Activated CD4-positive, alpha-beta T cell treated with anti-CD3 and anti-CD28 coated beads, Interleukin-2, Interleukin-6, amounts not matched to agents 100 ng/mL and 50 ng/mL, durations not matched to agents 16 hours and 8 hours (primary cell): Measurements from ENCODE around the gene TCP11.
A peak's percentile ranks its signal among the peaks of the same experiment; 100 is the strongest.

Experiments used
- DNase-seq: peaks from one replicate; pipeline ENCODE4 v3.0.0-alpha.2; 2020

TCP11 gene

DNA sequence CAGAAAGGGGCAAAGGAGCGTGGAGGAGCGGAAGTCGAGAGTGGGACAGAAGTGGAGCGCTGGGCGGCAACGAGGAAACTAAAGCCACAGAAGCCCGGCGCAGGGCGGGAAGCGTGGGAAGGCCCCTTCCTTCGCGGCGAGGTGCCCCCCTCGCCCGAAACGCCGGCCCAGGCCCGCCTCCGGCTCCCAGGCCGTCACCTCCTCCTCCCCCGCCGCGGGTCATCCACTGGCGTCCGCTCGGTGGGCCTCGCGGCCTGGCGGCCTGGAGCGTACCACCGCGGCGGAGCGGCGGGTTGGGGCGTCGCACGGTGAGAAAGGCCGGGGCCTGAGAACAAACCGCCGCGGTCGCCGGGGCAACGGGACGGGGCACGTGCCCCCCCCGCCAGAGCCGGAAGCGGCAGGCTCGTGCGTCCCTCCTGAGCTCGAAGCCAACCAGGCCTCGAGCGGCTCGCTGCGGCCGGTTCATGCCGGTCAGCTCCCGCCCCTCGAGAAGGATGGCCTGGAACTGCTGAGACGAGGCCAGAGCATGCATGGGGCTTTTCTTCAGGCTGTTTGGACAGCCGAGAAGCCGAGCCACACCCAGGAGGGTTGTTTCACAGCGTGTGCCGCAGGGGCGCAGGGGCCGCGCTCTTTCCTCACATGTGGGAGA is at the start of gene TCP11:
Gene TCP11, minus strand, starts transcription at position 333 of the 649 bp plus-strand sequence. CDS start 469 bp downstream, outside the sequence.
- peak; percentile 36 for DNase-seq

DNA sequence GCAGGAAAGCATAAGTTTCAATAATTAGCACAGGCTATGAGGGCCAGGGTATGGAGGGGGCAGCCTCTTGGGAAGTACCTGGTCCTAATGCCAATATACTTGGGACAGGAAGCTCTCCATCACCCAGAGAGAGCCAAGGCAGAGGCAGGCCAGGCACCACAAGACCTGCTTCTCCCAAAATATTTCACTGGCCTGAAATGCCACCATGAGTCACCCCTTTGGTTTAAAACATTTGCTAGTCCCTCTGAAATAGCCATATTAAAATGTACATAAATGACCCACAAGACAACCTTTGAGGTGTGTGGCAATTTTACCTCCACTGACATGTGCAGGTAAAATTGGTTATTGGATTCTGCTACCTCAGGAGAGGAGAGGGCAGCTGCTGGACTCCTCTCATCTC is 49.2 kb upstream of the TCP11 start:
- DNase-seq: no peak

DNA sequence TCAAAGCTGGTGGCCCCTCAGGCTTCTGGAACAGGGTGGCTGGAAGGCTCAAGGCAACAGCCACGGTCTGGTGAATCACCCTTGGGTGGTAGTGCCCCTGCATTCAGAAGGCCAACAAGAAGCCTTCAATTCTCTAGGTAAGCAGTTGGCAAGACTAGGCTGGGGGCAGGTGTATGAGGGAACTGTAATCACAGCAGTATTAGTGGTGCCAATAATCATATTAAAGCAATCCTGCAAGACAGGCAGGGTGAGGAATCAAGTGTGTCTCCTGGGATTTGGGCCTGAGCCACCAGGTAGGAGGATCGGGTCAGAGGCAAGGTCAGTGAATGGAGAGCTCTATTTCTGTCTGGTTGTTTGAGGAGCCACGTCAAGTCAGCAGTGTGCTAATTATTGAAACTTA is 47.7 kb upstream of the TCP11 start:
- DNase-seq: no peak

DNA sequence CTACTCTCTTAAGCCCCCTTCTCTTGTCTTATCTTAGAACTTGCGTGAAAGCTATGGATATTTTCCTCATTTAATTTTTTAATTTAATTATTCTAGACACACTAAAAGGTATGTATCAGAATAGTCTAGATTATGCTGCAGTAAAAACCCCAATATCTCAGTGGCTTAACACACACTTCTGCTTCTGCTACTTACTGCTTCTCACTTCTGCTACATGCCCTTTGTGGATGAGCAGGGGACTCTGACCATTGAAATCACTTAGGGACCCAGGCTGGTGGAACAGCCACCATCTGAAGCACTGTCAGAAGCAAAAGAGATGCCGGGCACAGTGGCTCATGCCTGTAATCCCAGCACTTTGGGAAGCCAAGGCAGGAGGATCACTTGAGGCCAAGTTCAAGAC is 45.4 kb upstream of the TCP11 start:
- DNase-seq: no peak

DNA sequence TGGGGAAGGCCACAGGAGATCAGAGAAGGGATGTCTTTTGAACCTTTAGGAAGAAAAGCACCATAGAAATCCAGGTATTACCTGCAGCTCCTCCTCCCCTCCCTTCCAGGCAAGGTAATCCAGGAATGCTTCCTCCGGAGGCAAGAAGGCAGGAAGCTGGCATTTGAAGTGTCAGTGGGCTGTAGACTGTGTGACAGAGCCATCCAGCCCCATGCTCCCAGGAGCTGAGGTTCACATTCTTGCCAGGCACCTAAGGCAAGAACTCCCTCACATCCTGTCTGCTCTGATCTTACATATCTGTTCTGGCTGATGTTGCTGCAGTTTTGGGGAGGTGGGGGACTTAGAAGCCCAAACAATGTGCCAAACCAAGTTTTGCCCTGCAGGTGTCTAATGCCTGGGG is 44.8 kb upstream of the TCP11 start:
- no peak for DNase-seq

DNA sequence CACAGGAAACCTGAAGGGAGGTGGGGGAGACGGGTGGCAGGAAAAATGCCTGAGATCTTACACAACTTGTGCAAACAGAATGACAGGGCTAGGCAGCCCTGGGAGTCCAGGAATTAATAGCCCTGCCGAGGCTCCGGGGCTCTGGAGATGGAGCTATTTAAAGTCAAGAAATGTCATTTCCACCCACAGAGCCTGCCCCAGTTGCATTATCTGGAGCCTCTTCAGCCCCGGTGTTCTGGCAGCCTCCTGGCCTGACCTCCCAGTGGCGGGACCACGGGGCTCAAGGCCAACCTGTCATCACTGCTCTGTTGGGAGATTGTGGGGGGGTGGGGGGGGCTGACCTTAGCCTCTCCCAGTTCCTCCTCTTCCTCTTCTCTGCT is 44.2 kb upstream of the TCP11 start:
- no peak for DNase-seq

DNA sequence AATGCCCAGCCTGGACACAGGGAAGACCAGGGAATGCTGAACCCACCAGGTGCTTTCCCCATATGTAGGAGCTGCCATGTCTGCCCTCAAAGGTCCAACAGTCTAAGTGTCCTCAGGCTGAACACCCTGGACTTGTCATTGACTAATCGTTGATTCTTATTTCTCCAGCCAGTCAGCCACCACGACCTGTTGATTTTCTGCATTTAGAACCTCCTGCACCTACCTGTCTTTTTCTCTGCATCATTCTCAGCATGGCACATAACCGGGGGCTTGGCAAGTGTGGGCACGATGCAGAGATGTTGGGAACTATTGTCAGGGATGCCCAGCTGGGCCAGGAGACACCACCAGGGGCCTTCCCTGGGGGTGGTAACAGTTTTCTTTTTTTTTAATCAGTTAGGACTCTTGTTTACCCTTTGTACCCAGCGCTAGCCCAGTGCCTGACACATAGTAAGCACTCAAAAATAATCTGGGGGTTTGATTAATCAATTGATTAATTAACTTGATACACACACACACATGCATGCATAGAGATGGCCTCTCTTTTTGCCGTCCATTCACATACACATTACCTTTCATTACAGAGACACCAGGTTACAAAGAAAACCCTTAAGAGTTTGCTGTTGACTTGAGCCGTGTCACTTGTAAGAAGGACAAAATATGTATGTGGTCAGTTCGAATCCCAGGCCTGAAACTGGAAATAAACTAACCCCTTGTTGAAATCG is 43.6 kb upstream of the TCP11 start:
- DNase-seq: no peak

DNA sequence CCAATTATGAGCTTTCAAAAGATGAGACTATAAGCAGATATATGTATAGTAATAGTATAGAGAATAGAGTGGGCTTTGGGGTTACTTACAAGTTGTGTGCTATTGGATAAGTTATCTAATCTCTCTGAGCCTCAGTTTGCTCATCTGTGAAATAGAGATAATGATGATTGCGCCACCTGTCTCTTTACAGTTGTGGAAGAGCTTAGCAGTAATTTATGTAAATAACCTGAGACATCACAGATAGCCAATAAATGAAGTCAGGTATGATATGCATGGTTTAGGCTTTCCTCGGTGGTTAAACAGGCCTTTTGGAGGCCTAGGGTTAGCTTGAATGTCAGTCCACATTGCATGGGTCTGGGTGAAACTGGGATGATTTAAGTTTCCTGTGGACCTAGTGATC is 42.8 kb upstream of the TCP11 start:
- no peak for DNase-seq

DNA sequence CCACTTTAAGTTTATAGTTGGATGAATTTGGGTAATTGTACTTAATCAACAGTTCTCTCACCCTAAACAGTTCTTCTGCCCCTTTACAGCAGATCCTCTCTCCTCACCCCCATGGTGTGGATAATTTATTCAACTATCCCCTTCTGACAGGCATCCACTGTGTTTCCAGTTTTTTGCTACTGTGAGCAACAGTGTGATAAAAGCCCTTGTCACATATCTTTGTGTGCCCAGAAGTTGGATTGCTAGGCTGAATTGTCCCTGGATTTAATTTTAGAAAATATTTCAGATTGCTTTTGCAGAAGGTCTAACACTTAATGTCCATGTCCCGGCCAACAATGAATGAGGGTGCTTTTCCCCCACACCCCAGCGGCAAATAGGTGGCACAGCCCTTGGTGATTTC is 42.1 kb upstream of the TCP11 start:
- DNase-seq: no peak

DNA sequence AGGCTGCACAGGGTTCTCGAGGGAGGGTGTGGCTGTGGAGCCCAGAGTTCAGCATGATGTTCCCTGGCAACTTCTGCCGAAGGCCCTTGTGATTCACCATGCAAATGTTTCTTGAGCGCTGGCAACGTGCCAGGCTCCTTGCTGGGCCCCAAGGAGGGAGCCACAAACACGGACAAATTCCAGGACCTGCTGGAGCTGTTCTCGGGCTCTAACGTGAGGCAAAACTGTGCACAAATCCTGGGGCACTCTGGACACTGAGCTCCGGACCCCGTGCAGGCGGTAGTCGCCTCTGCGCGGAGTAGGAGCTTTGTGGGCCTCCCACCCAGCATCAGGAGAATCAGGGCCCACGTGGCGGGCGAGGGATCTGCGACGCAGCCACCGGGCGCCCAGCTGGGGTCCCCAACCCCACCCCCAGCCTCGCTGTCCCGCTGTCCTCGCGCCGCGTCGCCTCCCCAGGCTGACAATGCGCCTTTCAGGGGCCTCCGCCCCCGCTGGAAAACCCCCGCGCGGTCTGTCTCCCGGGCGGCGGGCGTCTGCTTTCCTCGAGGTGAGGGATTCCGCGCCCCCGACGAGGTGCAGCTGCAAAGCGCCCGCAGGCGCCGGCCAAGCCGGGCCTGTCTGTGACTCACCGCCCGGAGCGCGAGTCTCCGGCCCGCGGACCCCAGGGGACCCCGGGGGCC is 40.9 kb upstream of the TCP11 start:
- no peak for DNase-seq

DNA sequence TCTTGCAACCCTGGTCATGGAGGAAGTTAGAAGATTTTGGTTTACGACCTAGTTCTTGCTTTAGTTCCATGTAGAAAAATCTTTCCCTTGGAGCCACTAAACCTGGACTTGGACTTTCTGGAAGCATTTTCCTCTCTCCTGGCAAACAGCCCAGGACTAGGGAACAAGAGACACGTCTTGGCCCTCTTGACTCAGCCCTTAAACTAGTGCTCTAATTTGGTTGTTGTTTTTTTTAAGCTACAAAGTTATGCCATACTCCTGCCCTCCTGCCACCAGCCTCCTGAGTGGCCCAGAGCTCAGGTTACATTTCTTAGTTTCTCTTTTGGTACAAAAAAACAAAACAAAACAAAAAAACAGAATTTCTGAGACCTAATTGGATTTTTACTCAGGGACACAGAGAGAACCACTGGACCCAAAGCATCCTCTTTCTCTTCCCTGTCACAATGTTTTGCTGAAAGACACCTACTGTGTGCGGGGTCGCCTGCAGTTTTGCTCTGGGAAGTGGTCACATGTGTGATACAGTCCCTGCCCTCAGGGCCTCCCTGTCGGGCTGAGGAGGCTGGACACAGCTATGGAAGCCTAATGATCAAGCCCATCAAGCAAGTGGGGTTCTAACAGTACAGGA is 40.3 kb upstream of the TCP11 start:
- DNase-seq: no peak

DNA sequence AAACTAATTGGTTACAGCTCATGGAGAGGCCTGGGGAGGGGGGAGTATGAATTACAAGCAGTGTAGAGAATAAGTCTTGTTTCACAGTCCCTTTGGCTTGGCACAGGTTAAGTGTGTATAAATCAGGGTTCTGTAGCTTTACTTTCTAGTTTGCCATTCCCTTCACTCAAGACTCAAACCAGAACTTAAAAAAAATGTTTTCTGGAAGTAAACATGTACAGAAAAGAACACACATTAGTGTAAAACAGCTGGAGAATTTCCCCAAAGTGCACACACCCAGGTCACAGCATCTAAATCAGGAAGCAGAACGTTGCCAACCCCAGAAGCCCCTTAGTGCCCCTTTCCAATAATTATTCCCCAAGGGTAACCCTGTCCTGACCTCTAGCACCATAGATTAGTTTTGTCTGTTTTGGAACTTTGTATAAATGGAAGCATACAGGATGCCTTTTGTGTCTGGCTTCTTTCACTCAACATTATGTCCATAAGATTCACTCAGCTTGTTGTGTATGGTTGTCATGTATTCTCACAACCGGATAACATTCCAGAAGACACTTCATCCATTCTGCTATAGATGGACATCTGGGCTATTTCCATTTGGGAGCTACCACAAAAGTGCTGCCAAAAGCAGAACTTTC is 38.9 kb upstream of the TCP11 start:
- no peak for DNase-seq

DNA sequence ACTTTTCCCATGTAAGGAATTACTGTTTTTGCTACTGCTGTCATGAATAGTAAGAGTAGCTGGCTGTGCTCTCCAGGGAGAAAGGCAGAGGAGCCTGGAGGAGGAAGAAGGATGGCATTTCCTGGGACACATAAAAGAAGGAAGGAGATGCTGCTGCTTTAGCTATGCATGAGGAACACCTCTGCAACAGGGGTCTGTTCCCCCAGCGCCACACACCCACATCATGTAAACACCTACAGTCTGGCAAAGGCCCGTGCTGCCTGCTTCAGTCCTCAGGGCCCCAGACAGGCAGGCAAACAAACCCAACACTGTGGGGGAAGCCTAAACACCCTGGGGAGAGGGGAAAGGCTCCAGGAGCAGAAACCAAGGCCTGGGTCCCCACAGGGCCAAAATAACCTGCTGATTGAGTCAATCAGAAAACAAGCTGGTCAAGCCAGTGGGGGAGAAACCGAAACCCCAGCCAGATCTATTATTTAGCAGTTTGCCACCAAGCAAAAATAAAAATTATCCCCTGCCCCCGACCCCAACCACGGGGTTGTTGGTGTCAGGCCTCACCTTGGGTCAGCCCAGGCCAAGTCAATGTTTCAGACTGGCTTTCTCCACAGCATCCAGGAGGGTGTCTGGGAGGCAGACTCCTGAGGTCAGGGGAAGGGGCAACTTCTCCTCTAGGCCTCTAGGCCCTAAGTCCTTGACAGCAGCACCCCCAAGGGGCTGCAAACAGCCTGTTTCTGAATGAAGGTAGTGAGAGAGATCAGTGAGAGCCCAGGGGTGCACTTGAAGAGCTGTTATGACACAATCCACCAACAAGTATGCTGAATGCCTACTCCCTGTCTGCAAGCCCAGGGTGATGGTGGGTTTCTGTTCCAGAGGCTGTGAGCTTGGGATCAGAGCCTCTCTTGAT is 38.0 kb upstream of the TCP11 start:
- DNase-seq: no peak

DNA sequence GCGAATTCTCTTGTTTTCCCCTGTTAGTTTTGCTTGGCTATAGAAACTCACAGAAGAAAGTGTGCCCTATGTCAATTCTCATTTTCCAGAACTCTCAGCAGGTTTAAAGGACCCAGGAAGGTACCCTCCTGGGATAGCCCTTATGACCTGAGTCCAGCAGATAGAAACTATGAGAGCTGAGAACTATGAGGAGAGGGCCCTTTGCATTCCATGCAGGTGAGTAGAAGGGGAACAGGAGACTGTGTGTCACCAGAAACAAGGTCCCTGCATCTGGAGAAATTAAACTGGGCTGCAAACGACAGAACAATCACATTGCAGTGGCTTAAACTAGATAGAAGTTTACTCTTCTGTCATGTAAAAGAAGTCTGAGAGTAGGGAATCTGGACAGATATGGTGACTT is 36.9 kb upstream of the TCP11 start:
- DNase-seq: no peak

DNA sequence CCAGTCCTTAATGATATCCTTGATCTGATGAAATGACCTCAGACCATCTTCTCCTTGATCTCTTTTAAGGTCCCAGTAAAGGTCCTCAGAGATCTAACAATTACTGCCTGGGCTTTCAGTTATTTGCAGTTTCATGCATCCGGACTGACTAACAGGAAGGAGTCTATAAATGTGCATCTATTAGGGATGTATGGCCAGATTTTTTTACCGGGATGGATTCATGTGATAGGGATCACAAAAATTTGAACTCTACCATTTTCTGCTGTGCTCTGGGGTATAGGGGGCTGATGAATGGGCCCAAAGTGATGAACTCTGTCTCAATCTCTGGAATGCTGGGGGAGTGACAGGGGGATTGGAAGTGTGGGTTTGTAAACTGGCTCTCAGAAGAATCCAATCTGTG is 36.5 kb upstream of the TCP11 start:
- DNase-seq: no peak

DNA sequence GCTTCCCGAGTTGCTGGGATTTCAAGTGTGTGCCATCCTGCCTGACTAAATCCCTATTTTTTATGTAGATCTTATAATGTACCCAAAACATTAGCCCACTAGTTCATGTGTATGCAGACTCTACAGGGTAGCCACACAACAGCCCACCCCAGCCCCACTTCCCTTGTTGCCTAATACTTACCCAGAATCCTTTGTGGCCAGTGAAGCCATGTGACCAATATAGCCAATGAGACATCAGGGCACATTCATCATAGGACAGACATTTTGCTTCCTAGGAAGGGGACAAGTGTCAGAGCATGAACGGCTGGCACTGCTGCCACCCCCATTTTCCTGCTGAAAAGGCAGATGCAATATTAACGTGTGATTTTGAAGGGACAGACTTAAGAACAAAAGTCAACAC is 36.0 kb upstream of the TCP11 start:
- no peak for DNase-seq

DNA sequence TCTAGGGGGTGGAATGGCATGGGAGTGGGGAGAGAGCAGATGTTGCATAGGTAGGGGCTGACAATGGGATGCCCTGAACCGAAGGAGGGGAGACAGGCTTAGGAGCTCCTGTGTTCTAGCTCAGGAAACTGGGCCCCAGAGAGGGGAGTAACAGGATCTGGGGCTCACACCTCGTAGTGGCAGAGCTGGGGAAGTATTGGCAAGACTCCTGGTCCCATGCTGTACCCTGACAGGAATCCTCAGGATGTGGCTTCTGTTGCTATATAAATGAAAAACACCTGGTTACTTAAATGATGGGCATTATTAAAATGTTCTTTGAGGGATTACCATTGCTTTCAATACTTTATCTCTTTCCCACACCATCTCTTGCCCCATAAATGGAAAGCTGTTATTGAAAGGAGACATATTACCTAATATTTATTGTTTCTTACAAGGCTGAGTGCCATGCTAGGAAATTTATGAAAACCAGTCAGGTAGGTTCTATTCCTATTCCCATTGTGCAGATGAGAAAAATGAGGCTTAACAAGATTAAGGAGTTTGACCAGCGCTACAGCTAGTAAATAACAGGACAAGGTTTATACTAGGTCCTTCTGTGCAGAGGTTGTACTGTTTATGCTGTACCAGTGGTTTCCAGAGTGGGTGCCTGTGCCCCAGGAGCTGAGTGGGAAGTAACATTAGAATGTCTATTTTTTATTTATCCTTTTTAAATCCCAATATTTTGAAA is 35.3 kb upstream of the TCP11 start:
- DNase-seq: no peak

DNA sequence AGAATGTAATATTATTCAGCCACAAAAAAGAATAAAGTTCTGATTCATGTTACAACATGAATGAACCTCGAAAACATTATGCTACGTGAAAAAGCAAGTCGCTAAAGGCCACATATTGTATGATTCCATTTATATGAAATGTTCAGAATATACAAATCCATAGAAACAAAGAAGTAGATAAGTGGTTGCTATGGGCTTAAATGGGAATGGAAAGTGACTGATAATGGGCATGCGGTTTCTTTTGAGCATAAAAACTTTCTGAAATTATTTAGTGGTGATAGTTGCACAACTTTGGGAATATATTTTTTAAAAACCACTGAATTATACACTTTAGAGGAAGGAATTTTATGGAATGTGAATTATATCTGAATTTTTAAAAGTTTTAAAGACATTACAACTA is 33.4 kb upstream of the TCP11 start:
- DNase-seq: no peak

DNA sequence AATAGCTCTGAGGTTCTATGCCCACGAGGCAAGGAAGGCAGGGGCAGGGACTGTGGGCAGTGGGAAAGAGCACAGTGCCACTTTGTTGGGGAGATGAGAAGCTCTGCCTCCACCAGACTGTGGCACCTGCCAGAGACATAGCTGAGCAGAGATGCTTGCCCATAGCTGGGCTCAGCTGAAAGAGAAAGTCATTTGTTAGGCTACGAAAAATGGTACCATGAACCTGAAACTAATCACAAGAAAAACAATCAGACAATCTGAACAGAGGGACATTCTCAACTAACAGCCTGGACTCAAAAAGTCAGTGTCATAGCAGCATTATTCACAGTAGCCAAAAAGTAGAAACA is 32.9 kb upstream of the TCP11 start:
- no peak for DNase-seq

DNA sequence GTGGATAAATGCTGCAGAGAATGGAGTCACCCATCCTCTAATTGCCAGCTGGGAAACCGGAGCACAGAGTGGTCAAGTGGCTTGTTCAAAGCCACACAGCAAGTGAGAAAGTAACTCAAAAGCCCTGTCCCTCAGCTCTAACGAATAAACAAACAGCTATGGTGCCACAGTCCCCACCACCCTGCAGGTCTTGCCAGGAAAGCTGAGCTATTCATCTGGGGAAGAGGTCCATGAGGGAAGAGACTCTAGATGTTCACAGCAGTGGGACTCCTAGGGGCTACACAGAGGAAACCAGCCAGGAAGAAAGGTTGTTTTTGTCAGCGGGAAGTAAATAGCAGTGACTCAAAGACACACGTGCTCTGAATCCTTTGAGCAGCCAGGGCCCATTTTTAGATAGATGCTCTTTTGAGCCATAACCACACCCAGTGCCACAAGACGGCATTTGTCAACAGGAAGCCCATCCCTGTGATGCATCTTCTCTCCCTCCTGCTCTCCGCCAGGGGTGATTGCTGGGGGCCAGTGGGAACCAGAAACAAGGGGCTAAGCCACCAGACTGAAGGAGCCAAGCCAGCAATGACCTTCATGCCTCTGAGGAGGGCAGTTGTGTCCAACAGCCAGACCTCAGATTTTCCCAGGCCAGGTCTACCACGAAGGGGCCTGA is 32.4 kb upstream of the TCP11 start:
- no peak for DNase-seq

DNA sequence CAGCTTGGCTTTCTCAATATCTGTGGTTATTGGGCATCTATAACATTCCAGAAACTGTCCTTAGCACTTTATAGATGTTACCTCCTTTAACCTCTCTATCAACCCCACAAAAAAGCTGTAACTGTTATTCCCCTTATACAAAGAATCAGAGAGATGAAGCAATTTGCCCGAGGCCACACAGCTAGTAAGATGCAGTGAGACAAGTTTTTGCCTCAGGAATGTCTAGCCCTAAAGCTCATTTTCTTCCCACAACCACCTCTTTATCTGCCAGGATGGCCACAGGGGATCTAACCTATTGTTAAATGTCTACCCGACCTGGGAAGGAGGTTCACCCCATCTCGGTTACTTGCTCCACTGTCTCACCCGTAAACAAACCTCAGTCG is 31.9 kb upstream of the TCP11 start:
- no peak for DNase-seq
